BE2C (cell line): Measurements from ENCODE around the gene ATP2B3.

Experiments
- DNase-seq: peaks from one replicate; pipeline ENCODE4 v3.0.0-alpha.2; 2020
- H3K27me3 ChIP-seq: fragments of 250-450 bp; sonication (Bioruptor Pico); 2 replicates; pipeline ENCODE4 v1.5.1; 2020; ENCODE audit warnings: mild to moderate bottlenecking
- H3K36me3 ChIP-seq: fragments of 250-450 bp; sonication (Bioruptor Pico); 2 replicates; pipeline ENCODE4 v1.5.1; 2020; ENCODE audit warnings: mild to moderate bottlenecking
- H3K4me1 ChIP-seq: fragments of 250-450 bp; sonication (Bioruptor Pico); 2 replicates; pipeline ENCODE4 v1.5.1; 2020
- H3K4me3 ChIP-seq: 2 replicates; pipeline ENCODE4 v1.5.1; 2011; ENCODE audit warnings: low read depth, low read length
- H3K9me3 ChIP-seq: fragments of 250-450 bp; sonication (Bioruptor Pico); 2 replicates; pipeline ENCODE4 v1.5.1; 2020
- CTCF ChIP-seq: IDR thresholded peaks from 2 replicates; pipeline ENCODE4 v1.5.1; 2012; ENCODE audit warnings: mild to moderate bottlenecking, low read depth, low read length

ATP2B3 gene

GRCh38 chrX:153595859-153596857 lies 78.7 kb downstream of the ATP2B3 start:
- TF ChIP-seq CTCF = no peak
- Histone ChIP-seq H3K36me3 (no peaks in the 10 kb centered on the region), H3K9me3 (no peaks in the 10 kb centered on the region), H3K4me3 (no peak overlapping the region), H3K4me1 (no peaks in the 10 kb centered on the region), H3K27me3 (no peaks in the 10 kb centered on the region)
- DNase-seq = no peak

GRCh38 chrX:153596981-153597750 lies 79.7 kb downstream of the ATP2B3 start:
- no peaks in the 10 kb centered on the region for H3K27me3 ChIP-seq
- H3K4me1 ChIP-seq = no peaks in the 10 kb centered on the region
- no peak for TF ChIP-seq CTCF
- no peaks in the 10 kb centered on the region for H3K36me3 ChIP-seq
- no peak for DNase-seq
- H3K9me3 ChIP-seq = no peaks in the 10 kb centered on the region
- H3K4me3 ChIP-seq = no peak overlapping the region

GRCh38 chrX:153598541-153599191 lies 81.2 kb downstream of the ATP2B3 start, which contains the start of gene CCNQ:
Gene CCNQ (minus strand): TSS chrX:153599139. CDS start chrX:153599073, 66 bp downstream.
- Histone ChIP-seq H3K9me3 (no peaks in the 10 kb centered on the region), H3K27me3 (no peaks in the 10 kb centered on the region), H3K4me1 (no peaks in the 10 kb centered on the region), H3K4me3 (peak within 1 kb of the TSS; percentile 67), H3K36me3 (no peaks in the 10 kb centered on the region)
- TF ChIP-seq CTCF = no peak
- peak; percentile 25 for DNase-seq

GRCh38 chrX:153599192-153600031 lies 82.0 kb downstream of the ATP2B3 start:
- H3K27me3 ChIP-seq = no peaks in the 10 kb centered on the region

More at GRCh38 chrX:153599192-153600031, 82.0 kb downstream of the ATP2B3 start:
- no peaks in the 10 kb centered on the region for H3K4me1 ChIP-seq
- H3K4me3 ChIP-seq = peak overlapping the region; percentile 67
- no peaks in the 10 kb centered on the region for H3K9me3 ChIP-seq
- no peak for TF ChIP-seq CTCF
- DNase-seq = peak; percentile 92
- H3K36me3 ChIP-seq = no peaks in the 10 kb centered on the region
